Activated CD4-positive, alpha-beta memory T cell treated with anti-CD3 and anti-CD28 coated beads, Interleukin-2, amount 10 ng/mL, durations not matched to agents 7 days and 5 days (primary cell): ENCODE measurements around the gene CFAP97. TPM values are rescaled to one million over a fixed set of nuclear protein-coding genes. Genes with fewer than 3 reads are reported as not detected.
"Not testable (repeated sequence)": the region's sequence is repeated elsewhere in the genome, so short reads cannot be mapped to it uniquely, and the experiment has no call there.

ENCODE experiments used
- CTCF ChIA-PET: fragments of 350-600 bp; sonication (Branson Sonifier 250); formaldehyde crosslinking; loops from one replicate; lab custom pipeline; 2021; ENCODE audit warnings: antibody characterized with exemption, inconsistent platforms; lab: Charles Lee
- POLR2A ChIA-PET: fragments of 350-600 bp; sonication (Branson Sonifier 250); formaldehyde crosslinking; loops from one replicate; lab custom pipeline; 2021; ENCODE audit warnings: antibody characterized with exemption; lab: Charles Lee
- DNase-seq: peaks from one replicate; pipeline ENCODE4 v3.0.0-alpha.2; 2020
- H3K27ac Mint-ChIP-seq: one replicate; pipeline ENCODE4 v1.8.0; 2021; ENCODE audit warnings: mild to moderate bottlenecking, mixed read lengths
- H3K27me3 Mint-ChIP-seq: one replicate; pipeline ENCODE4 v1.8.0; 2021; ENCODE audit warnings: mixed read lengths
- H3K36me3 Mint-ChIP-seq: one replicate; pipeline ENCODE4 v1.8.0; 2021; ENCODE audit warnings: low read depth, mixed read lengths
- H3K4me1 Mint-ChIP-seq: one replicate; pipeline ENCODE4 v1.8.0; 2021; ENCODE audit warnings: mixed read lengths
- H3K4me3 Mint-ChIP-seq: one replicate; pipeline ENCODE4 v1.8.0; 2021; ENCODE audit warnings: mild to moderate bottlenecking, mixed read lengths
- H3K9me3 Mint-ChIP-seq: one replicate; pipeline ENCODE4 v1.8.0; 2021; ENCODE audit warnings: mixed read lengths
- total RNA-seq, 2 experiments: library from RNA; stranded (reverse); gene quantifications; one replicate each; pipeline ENCODE4 v1.2.3, GENCODE V29; 2021

CFAP97 gene
- total RNA-seq, 2 experiments from 2014 or later = 31.9 to 32.1 TPM

GRCh38 chr4:185122681-185123345, 81.0 kb downstream of the CFAP97 start:
- no peak overlapping the region for H3K27ac Mint-ChIP-seq
- H3K4me3 Mint-ChIP-seq = no peak overlapping the region
- ChIA-PET CTCF (interaction anchor here (0.7 to 2.2 kb wide), 3 partner anchors 12 to 61 kb away, joined by 3 to 11 read pairs (median 6); no protein-coding TSS in a partner anchor), POLR2A (no interaction called here)
- H3K4me1 Mint-ChIP-seq = peaks cover 6% of the 10 kb centered on the region
- no peaks in the 10 kb centered on the region for H3K36me3 Mint-ChIP-seq
- no peak for DNase-seq
- H3K27me3 Mint-ChIP-seq = peaks cover 52% of the 10 kb centered on the region
- H3K9me3 Mint-ChIP-seq = no peaks in the 10 kb centered on the region

- ChIA-PET POLR2A (no interaction called here), CTCF (no interaction called here)
- H3K4me3 Mint-ChIP-seq = no peak overlapping the region
- peaks cover 44% of the 10 kb centered on the region for H3K27me3 Mint-ChIP-seq
- DNase-seq = no peak
- H3K27ac Mint-ChIP-seq = no peak overlapping the region
- H3K4me1 Mint-ChIP-seq = peaks cover 3% of the 10 kb centered on the region
- H3K36me3 Mint-ChIP-seq = no peaks in the 10 kb centered on the region
- no peaks in the 10 kb centered on the region for H3K9me3 Mint-ChIP-seq
Observed at GRCh38 chr4:185120631-185120946, 83.2 kb downstream of the CFAP97 start.

- no peak overlapping the region for H3K27ac Mint-ChIP-seq
- ChIA-PET CTCF (no interaction called here), POLR2A (no interaction called here)
- no peaks in the 10 kb centered on the region for H3K9me3 Mint-ChIP-seq
- H3K4me3 Mint-ChIP-seq = no peak overlapping the region
- H3K36me3 Mint-ChIP-seq = no peaks in the 10 kb centered on the region
- H3K27me3 Mint-ChIP-seq = peaks cover 40% of the 10 kb centered on the region
- H3K4me1 Mint-ChIP-seq = peaks cover 3% of the 10 kb centered on the region
- no peak for DNase-seq
Observed at GRCh38 chr4:185119927-185120630, 83.7 kb downstream of the CFAP97 start.

DNA sequence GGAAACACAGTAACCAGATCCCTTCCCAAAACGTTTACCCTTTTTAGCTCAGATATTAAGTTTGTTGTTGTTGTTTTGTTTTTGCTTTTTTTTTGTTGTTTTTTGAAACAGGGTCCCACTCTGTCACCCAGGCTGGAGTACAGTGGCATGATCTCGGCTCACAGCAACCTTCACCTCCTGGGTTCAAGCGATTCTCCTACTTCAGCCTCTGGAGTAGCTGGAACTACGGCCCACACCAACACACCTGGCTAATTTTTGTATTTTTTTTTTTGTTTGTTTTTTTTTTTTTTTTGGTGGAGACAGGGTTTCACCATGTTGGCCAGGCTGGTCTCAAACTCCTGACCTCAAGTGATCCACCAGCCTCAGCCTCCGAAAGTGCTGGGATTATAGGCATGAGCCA, 84.3 kb downstream of the CFAP97 start:
- POLR2A ChIA-PET, H3K4me3 Mint-ChIP-seq: not testable (repeated sequence)
- peaks cover 35% of the 10 kb centered on the region for H3K27me3 Mint-ChIP-seq

GRCh38 chr4:185118876-185119275, 84.9 kb downstream of the CFAP97 start:
- Mint-ChIP-seq H3K27me3 (peaks cover 30% of the 10 kb centered on the region), H3K27ac (no peak overlapping the region), H3K36me3 (no peaks in the 10 kb centered on the region), H3K9me3 (no peaks in the 10 kb centered on the region), H3K4me1 (peaks cover 3% of the 10 kb centered on the region), H3K4me3 (no peak overlapping the region)
- POLR2A ChIA-PET = no interaction called here
- CTCF ChIA-PET = interaction anchor here (0.7 to 1.5 kb wide), 2 partner anchors 24 to 1399 kb away, joined by 3 read pairs; partner anchors contain the start of gene SLC25A4
- no peak for DNase-seq

More for the DNA sequence above, 84.3 kb downstream of the CFAP97 start:
- CTCF ChIA-PET = interaction anchor here (0.7 to 1.5 kb wide), 2 partner anchors 23 to 1400 kb away, joined by 3 read pairs; partner anchors contain the start of gene SLC25A4
- not testable (repeated sequence) for H3K9me3 Mint-ChIP-seq, H3K4me1 Mint-ChIP-seq, H3K27ac Mint-ChIP-seq, H3K36me3 Mint-ChIP-seq, DNase-seq

GRCh38 chr4:185117300-185117934, 86.4 kb downstream of the CFAP97 start:
- Mint-ChIP-seq H3K9me3 (no peaks in the 10 kb centered on the region), H3K27ac (no peak overlapping the region), H3K4me3 (no peak overlapping the region), H3K36me3 (no peaks in the 10 kb centered on the region), H3K27me3 (peaks cover 16% of the 10 kb centered on the region), H3K4me1 (no peaks in the 10 kb centered on the region)
- POLR2A ChIA-PET = no interaction called here
- CTCF ChIA-PET = interaction anchor here (1.7 kb wide), 1 partner anchor 21 kb away, joined by 7 read pairs; no protein-coding TSS in a partner anchor
- no peak for DNase-seq

DNA sequence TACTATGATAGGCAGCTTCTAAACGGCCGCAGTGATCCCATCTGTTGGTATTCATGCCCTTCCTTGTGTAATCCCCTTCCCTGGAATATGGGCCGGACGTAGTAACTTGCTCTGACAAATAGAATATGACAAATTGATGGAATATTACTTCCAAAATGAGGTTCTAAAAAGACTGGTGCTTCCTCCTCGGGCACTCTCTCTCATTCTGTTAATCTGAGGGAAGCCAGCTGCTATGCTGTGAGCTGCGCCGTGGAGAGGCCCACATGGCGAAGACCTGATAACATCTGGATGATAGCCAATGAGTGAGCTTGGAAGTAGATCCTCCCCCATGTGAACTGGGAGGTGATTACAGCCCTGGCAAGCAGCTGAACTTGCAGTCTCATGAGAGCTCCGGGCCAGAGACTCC, 88.0 kb downstream of the CFAP97 start:
- no peaks in the 10 kb centered on the region for H3K9me3 Mint-ChIP-seq
- POLR2A ChIA-PET = interaction anchor here (0.6 kb wide), 1 partner anchor 172 kb away, joined by 3 read pairs; no protein-coding TSS in a partner anchor

DNA sequence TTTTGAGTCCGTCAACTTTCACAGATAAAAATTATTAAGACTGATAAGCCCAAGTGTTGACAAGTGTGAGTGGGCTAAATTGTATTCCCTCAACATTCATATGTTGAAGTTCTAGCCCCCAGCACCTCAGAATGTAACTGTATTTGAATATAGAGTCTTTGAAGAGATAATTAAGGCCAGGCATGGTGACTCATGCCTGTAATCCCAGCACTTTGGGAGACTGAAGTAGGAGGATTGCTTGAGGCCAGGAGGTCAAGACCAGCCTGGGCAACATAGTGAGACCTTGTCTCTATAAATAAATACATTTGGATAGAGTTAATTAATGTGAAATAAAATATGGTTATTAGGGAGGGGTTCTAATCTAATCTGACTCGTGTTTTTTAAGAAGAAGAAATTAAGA, 90.5 kb downstream of the CFAP97 start:
- Mint-ChIP-seq H3K27ac (no peak overlapping the region), H3K9me3 (no peaks in the 10 kb centered on the region), H3K4me1 (peaks cover 2% of the 10 kb centered on the region), H3K4me3 (no peak overlapping the region), H3K27me3 (peaks cover 16% of the 10 kb centered on the region), H3K36me3 (no peaks in the 10 kb centered on the region)
- DNase-seq = no peak
- CTCF ChIA-PET = no interaction called here
- POLR2A ChIA-PET = no interaction called here

More for the DNA sequence above, 88.0 kb downstream of the CFAP97 start:
- Mint-ChIP-seq H3K27me3 (peaks cover 14% of the 10 kb centered on the region), H3K4me3 (no peak overlapping the region), H3K4me1 (no peaks in the 10 kb centered on the region), H3K36me3 (no peaks in the 10 kb centered on the region), H3K27ac (no peak overlapping the region)
- DNase-seq = no peak
- CTCF ChIA-PET = interaction anchor here (1.2 to 1.7 kb wide), 2 partner anchors 19 to 20 kb away, joined by 5 to 7 read pairs; no protein-coding TSS in a partner anchor

- Mint-ChIP-seq H3K36me3 (no peaks in the 10 kb centered on the region), H3K4me3 (no peak overlapping the region), H3K4me1 (peaks cover 2% of the 10 kb centered on the region), H3K27me3 (peaks cover 19% of the 10 kb centered on the region), H3K9me3 (no peaks in the 10 kb centered on the region), H3K27ac (no peak overlapping the region)
- no peak for DNase-seq
- ChIA-PET POLR2A (no interaction called here), CTCF (no interaction called here)
Observed at GRCh38 chr4:185112104-185112503, 91.7 kb downstream of the CFAP97 start.

GRCh38 chr4:185110375-185110823, 93.4 kb downstream of the CFAP97 start:
- POLR2A ChIA-PET = no interaction called here
- H3K27ac Mint-ChIP-seq = no peak overlapping the region
- H3K36me3 Mint-ChIP-seq = no peaks in the 10 kb centered on the region
- H3K9me3 Mint-ChIP-seq = no peaks in the 10 kb centered on the region
- H3K27me3 Mint-ChIP-seq = peaks cover 26% of the 10 kb centered on the region
- DNase-seq = no peak
- H3K4me3 Mint-ChIP-seq = no peak overlapping the region
- peaks cover 2% of the 10 kb centered on the region for H3K4me1 Mint-ChIP-seq
- CTCF ChIA-PET = no interaction called here

- no peak for DNase-seq
- peaks cover 26% of the 10 kb centered on the region for H3K27me3 Mint-ChIP-seq
- no peaks in the 10 kb centered on the region for H3K36me3 Mint-ChIP-seq
- H3K4me1 Mint-ChIP-seq = peaks cover 2% of the 10 kb centered on the region
- ChIA-PET CTCF (no interaction called here), POLR2A (no interaction called here)
- no peaks in the 10 kb centered on the region for H3K9me3 Mint-ChIP-seq
- no peak overlapping the region for H3K4me3 Mint-ChIP-seq
- no peak overlapping the region for H3K27ac Mint-ChIP-seq
Observed at GRCh38 chr4:185109736-185110135, 94.1 kb downstream of the CFAP97 start.
